ENCODE measurements around the gene HOXA5. TPM values are rescaled to one million over a fixed set of nuclear protein-coding genes. Genes with fewer than 3 reads are reported as not detected.

Gene HOXA5
- total RNA-seq, 1 experiment from 2014 or later: 6.7 TPM

- H3K4me2 ChIP-seq (ENCODE audit: low read length): peak overlapping the region; percentile 97; the same call in 1 of the 2 replicates
- no peaks in the 10 kb centered on the region for H3K9me3 ChIP-seq (ENCODE audit: control insufficient read depth in 1 of 2, insufficient read depth in 1 of 2, low read depth in 1 of 2, low read length in 2 of 2)
- H4K20me1 ChIP-seq (ENCODE audit: insufficient read depth): no peaks in the 10 kb centered on the region
- BruUV-seq (replicated peaks): no TSS peak
- H3K9me2 ChIP-seq (ENCODE audit: insufficient read depth): no peaks in the 10 kb centered on the region
- RAD21 ChIA-PET (ENCODE audit: low non-redundant PET in 1 of 2, low total read pairs in 2 of 2, uncharacterized antibody in 2 of 2, unreplicated experiment in 2 of 2): interaction anchor here in 1 of 2 experiments (1.1 kb wide), 1 partner anchor 478 kb away, joined by 3 read pairs; no protein-coding TSS in a partner anchor
- POLR2A ChIA-PET: no interaction called here
- peaks cover 42% of the 10 kb centered on the region for H3K79me2 ChIP-seq (ENCODE audit: insufficient read depth, low read length)
- H3K9ac ChIP-seq (ENCODE audit: low read length): no peak overlapping the region
- no peak overlapping the region for H3K27ac ChIP-seq (ENCODE audit: low read depth, low read length)
- H3K36me3 ChIP-seq (ENCODE audit: control insufficient read depth in 1 of 2, insufficient read depth in 2 of 2, low read length in 2 of 2): peaks cover 0 to 4% of the 10 kb centered on the region in 2 experiments; a peak in 1 of 4 replicates
- no peak overlapping the region for H3K4me3 ChIP-seq (replicated peaks in 1 of 2; ENCODE audit: low read depth in 1 of 2, low read length in 2 of 2)
- CTCF ChIA-PET: interaction anchor here (1.0 to 1.6 kb wide), 5 partner anchors 20 to 790 kb away, joined by 3 to 8 read pairs (median 4); no protein-coding TSS in a partner anchor
- DNase-seq (ENCODE audit: low read depth, low spot score) (no peak), ATAC-seq (no peak)
- no peaks in the 10 kb centered on the region for H3K27me3 ChIP-seq (ENCODE audit: insufficient read depth, low read length)
- peaks cover 18 to 59% of the 10 kb centered on the region in 2 experiments for H3K4me1 ChIP-seq (ENCODE audit: control insufficient read depth in 1 of 2, insufficient read depth in 2 of 2, low read length in 2 of 2)
- intact Hi-C loops (cut with micrococcal nuclease): loop anchor here (2.0 to 10.0 kb wide), 5 partner anchors 877 to 1592 kb away; partner anchors contain the start of genes CBX3 and HNRNPA2B1
- no peak overlapping the region for H2AFZ ChIP-seq (ENCODE audit: low read depth, low read length, poor library complexity, severe bottlenecking)
- TF ChIP-seq, protein P1, sequence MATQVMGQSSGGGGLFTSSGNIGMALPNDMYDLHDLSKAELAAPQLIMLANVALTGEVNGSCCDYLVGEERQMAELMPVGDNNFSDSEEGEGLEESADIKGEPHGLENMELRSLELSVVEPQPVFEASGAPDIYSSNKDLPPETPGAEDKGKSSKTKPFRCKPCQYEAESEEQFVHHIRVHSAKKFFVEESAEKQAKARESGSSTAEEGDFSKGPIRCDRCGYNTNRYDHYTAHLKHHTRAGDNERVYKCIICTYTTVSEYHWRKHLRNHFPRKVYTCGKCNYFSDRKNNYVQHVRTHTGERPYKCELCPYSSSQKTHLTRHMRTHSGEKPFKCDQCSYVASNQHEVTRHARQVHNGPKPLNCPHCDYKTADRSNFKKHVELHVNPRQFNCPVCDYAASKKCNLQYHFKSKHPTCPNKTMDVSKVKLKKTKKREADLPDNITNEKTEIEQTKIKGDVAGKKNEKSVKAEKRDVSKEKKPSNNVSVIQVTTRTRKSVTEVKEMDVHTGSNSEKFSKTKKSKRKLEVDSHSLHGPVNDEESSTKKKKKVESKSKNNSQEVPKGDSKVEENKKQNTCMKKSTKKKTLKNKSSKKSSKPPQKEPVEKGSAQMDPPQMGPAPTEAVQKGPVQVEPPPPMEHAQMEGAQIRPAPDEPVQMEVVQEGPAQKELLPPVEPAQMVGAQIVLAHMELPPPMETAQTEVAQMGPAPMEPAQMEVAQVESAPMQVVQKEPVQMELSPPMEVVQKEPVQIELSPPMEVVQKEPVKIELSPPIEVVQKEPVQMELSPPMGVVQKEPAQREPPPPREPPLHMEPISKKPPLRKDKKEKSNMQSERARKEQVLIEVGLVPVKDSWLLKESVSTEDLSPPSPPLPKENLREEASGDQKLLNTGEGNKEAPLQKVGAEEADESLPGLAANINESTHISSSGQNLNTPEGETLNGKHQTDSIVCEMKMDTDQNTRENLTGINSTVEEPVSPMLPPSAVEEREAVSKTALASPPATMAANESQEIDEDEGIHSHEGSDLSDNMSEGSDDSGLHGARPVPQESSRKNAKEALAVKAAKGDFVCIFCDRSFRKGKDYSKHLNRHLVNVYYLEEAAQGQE (IDR thresholded peaks at IDR 0.05; ENCODE audit: low read depth): no peak
- TF ChIP-seq, protein P2, sequence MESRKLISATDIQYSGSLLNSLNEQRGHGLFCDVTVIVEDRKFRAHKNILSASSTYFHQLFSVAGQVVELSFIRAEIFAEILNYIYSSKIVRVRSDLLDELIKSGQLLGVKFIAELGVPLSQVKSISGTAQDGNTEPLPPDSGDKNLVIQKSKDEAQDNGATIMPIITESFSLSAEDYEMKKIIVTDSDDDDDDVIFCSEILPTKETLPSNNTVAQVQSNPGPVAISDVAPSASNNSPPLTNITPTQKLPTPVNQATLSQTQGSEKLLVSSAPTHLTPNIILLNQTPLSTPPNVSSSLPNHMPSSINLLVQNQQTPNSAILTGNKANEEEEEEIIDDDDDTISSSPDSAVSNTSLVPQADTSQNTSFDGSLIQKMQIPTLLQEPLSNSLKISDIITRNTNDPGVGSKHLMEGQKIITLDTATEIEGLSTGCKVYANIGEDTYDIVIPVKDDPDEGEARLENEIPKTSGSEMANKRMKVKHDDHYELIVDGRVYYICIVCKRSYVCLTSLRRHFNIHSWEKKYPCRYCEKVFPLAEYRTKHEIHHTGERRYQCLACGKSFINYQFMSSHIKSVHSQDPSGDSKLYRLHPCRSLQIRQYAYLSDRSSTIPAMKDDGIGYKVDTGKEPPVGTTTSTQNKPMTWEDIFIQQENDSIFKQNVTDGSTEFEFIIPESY (IDR thresholded peaks at IDR 0.05; ENCODE audit: extremely low read depth, insufficient replicate concordance, low read length): no peak
- TF ChIP-seq ATF3 (IDR thresholded peaks at IDR 0.05) (no peak), CBX3 (IDR thresholded peaks at IDR 0.05; ENCODE audit: low read depth) (no peak), ZNF274 (IDR thresholded peaks at IDR 0.05; ENCODE audit: low read depth, low read length) (no peak), SP1 (IDR thresholded peaks at IDR 0.05; ENCODE audit: low read depth) (no peak), FOSL1 (IDR thresholded peaks at IDR 0.05; ENCODE audit: low read depth) (no peak), TCF7L2 (IDR thresholded peaks at IDR 0.05; ENCODE audit: borderline replicate concordance, extremely low read depth, insufficient read depth, insufficient read length) (no peak), CTCF (IDR thresholded peaks at IDR 0.05 in 2 of 3, conservative IDR thresholded peaks at IDR 0.05 in 1 of 3; ENCODE audit: borderline replicate concordance in 1 of 3, insufficient read depth in 1 of 3, low read depth in 2 of 3, low read length in 2 of 3) (no peak), EZH2phosphoT487 (IDR thresholded peaks at IDR 0.05; ENCODE audit: borderline replicate concordance) (no peak), SRF (IDR thresholded peaks at IDR 0.05; ENCODE audit: low read depth) (no peak), POLR2AphosphoS5 (IDR thresholded peaks at IDR 0.05; ENCODE audit: low read depth, low read length) (no peak), EGR1 (IDR thresholded peaks at IDR 0.05; ENCODE audit: low read depth) (no peak), SIN3A (IDR thresholded peaks at IDR 0.05; ENCODE audit: low read depth) (no peak), ZFX (IDR thresholded peaks at IDR 0.05) (no peak), ELF1 (IDR thresholded peaks at IDR 0.05; ENCODE audit: borderline replicate concordance, low read depth) (no peak), JUND (IDR thresholded peaks at IDR 0.05) (no peak), MAX (IDR thresholded peaks at IDR 0.05) (no peak)
Observed at GRCh38 chr7:27159266-27160144, 16.0 kb upstream of the HOXA5 start.
